Measurements from ENCODE around the gene XPNPEP3.

GRCh38 chr22:40817737-40818136 is 39.2 kb upstream of the XPNPEP3 start:
- TF ChIP-seq CTCF (IDR thresholded peaks at IDR 0.05) (no peak), POLR2A (IDR thresholded peaks at IDR 0.05) (no peak)
